SK-N-SH (cell line): Measurements from ENCODE around the gene LYPD8.

Experiments used
- EP300 ChIP-seq, 2 experiments: IDR thresholded peaks; 2 replicates each; pipeline versions ENCODE4 v1.4.0 to v1.6.1; 2012; ENCODE audit warnings: borderline replicate concordance in 1 of 2, low read depth in 1 of 2, low read length in 1 of 2
- FOXJ3 ChIP-seq: sonication (generic); formaldehyde crosslinking; IDR thresholded peaks from 2 replicates; pipeline ENCODE4 v1.5.1; 2020; ENCODE audit warnings: mild to moderate bottlenecking, missing genetic modification reagents
- RFX5 ChIP-seq: IDR thresholded peaks from 2 replicates; pipeline ENCODE4 v1.6.1; 2012; ENCODE audit warnings: mild to moderate bottlenecking, improper control_type of control experiment, low read length
- TF ChIP-seq, protein P1 (sequence below): fragments of 150-350 bp; IDR thresholded peaks from 2 replicates; pipeline ENCODE4 v1.6.1; 2017; ENCODE audit warnings: antibody characterized with exemption, low read length, low read depth, borderline replicate concordance
- TF ChIP-seq, protein P2 (sequence below): IDR thresholded peaks from 2 replicates; pipeline ENCODE4 v1.6.1; 2012; ENCODE audit warnings: mild to moderate bottlenecking, low read depth, low read length, moderate library complexity

DNA sequence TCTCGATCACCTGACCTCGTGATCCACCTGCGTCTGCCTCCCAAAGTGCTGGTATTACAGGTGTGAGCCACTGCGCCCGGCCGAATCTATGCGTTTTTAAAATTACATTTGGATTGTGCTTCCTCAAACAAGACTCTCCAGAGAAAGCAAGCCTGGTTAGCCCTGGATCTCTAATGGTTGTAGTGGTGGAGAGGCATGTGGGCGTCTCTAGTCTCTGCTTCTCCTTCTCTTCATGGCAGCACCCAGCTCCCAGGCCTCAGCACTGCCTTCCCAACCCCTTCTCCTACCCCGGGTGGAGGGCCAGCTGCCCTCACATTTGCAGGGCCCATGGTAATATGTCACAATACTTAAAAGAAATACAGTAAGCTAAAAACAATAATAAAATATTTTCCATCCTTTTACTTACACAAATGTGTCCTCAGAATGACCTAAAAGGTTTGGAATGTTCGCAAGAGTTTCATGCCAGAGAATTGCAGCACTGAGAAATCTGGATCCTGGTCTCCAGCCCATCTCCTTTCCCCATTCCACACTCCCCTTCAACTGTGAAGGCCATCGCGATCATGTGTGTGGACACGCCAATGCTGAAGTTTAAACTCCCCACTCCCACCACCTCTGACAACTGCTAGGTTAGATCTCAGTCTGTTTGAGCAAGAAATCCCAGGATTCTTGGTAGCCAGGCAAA lies 60.0 kb downstream of the LYPD8 start:
- TF ChIP-seq EP300 (IDR thresholded peaks at IDR 0.05; ENCODE audit: borderline replicate concordance in 1 of 2, low read depth in 1 of 2, low read length in 1 of 2) (no peak), RFX5 (no peak), FOXJ3 (CRISPR knock-in tag) (no peak)
- TF ChIP-seq, protein P1, sequence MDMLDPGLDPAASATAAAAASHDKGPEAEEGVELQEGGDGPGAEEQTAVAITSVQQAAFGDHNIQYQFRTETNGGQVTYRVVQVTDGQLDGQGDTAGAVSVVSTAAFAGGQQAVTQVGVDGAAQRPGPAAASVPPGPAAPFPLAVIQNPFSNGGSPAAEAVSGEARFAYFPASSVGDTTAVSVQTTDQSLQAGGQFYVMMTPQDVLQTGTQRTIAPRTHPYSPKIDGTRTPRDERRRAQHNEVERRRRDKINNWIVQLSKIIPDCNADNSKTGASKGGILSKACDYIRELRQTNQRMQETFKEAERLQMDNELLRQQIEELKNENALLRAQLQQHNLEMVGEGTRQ = no peak
- TF ChIP-seq, protein P2, sequence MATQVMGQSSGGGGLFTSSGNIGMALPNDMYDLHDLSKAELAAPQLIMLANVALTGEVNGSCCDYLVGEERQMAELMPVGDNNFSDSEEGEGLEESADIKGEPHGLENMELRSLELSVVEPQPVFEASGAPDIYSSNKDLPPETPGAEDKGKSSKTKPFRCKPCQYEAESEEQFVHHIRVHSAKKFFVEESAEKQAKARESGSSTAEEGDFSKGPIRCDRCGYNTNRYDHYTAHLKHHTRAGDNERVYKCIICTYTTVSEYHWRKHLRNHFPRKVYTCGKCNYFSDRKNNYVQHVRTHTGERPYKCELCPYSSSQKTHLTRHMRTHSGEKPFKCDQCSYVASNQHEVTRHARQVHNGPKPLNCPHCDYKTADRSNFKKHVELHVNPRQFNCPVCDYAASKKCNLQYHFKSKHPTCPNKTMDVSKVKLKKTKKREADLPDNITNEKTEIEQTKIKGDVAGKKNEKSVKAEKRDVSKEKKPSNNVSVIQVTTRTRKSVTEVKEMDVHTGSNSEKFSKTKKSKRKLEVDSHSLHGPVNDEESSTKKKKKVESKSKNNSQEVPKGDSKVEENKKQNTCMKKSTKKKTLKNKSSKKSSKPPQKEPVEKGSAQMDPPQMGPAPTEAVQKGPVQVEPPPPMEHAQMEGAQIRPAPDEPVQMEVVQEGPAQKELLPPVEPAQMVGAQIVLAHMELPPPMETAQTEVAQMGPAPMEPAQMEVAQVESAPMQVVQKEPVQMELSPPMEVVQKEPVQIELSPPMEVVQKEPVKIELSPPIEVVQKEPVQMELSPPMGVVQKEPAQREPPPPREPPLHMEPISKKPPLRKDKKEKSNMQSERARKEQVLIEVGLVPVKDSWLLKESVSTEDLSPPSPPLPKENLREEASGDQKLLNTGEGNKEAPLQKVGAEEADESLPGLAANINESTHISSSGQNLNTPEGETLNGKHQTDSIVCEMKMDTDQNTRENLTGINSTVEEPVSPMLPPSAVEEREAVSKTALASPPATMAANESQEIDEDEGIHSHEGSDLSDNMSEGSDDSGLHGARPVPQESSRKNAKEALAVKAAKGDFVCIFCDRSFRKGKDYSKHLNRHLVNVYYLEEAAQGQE = no peak
